ENCODE data around the gene ARHGAP24.

DNA sequence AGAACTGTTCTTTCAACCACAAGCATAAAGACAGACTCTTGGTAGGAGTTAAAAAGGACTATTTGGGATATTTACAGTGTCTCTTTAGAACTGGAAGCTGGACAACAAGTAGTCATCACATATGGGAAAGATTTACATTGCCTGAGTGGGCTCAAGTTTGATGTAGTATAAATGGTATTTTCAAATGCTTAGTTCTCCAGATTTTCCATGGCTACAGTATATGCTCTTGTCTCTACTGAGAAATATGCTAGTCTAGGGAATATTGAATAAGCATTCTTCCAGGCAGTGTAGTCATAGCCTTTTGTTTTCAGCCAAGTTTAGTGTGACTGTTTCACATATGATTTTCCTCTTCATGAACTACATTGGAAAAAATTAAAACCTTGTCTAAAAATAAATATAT is 315.6 kb downstream of the ARHGAP24 start:
- TF ChIP-seq, protein P1, sequence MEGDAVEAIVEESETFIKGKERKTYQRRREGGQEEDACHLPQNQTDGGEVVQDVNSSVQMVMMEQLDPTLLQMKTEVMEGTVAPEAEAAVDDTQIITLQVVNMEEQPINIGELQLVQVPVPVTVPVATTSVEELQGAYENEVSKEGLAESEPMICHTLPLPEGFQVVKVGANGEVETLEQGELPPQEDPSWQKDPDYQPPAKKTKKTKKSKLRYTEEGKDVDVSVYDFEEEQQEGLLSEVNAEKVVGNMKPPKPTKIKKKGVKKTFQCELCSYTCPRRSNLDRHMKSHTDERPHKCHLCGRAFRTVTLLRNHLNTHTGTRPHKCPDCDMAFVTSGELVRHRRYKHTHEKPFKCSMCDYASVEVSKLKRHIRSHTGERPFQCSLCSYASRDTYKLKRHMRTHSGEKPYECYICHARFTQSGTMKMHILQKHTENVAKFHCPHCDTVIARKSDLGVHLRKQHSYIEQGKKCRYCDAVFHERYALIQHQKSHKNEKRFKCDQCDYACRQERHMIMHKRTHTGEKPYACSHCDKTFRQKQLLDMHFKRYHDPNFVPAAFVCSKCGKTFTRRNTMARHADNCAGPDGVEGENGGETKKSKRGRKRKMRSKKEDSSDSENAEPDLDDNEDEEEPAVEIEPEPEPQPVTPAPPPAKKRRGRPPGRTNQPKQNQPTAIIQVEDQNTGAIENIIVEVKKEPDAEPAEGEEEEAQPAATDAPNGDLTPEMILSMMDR (conservative IDR thresholded peaks at IDR 0.05) = no peak
- TF ChIP-seq ZFX (IDR thresholded peaks at IDR 0.05) = no peak
